Measurements from ENCODE around the gene CLCN6. TPM values are rescaled to one million over a fixed set of nuclear protein-coding genes. Genes with fewer than 3 reads are reported as not detected.

CLCN6 gene
- total RNA-seq, 3 donors from 2014 or later, result 14.6 to 21.1 (median 16.7) TPM

GRCh38 chr1:11764115-11764514 is 41.9 kb upstream of the CLCN6 start:
- Histone ChIP-seq H3K4me1 (no peaks in the 10 kb centered on the region), H3K27me3 (peaks cover 0 to 9% of the 10 kb centered on the region in 2 donors), H3K36me3 (no peaks in the 10 kb centered on the region), H3K4me3 (no peak overlapping the region), H3K27ac (no peak overlapping the region), H3K9me3 (no peaks in the 10 kb centered on the region)
- intact Hi-C loops (cut with DNase I; ENCODE audit: low total_unique reads), result no loop called here
- TF ChIP-seq POLR2AphosphoS5 (IDR thresholded peaks at IDR 0.05) (no peak), CTCF (IDR thresholded peaks at IDR 0.05) (no peak), POLR2A (IDR thresholded peaks at IDR 0.05) (no peak)
- DNase-seq (ENCODE audit: low spot score in 2 of 2), result no peak

GRCh38 chr1:11764519-11764918 is 41.5 kb upstream of the CLCN6 start:
- DNase-seq (ENCODE audit: low spot score in 2 of 2), result no peak
- Histone ChIP-seq H3K27ac (no peak overlapping the region), H3K9me3 (no peaks in the 10 kb centered on the region), H3K36me3 (no peaks in the 10 kb centered on the region), H3K4me1 (no peaks in the 10 kb centered on the region), H3K4me3 (no peak overlapping the region), H3K27me3 (peaks cover 0 to 9% of the 10 kb centered on the region in 2 donors)
- TF ChIP-seq CTCF (IDR thresholded peaks at IDR 0.05) (no peak), POLR2AphosphoS5 (IDR thresholded peaks at IDR 0.05) (no peak), POLR2A (IDR thresholded peaks at IDR 0.05) (no peak)
- intact Hi-C loops (cut with DNase I; ENCODE audit: low total_unique reads), result no loop called here

- TF ChIP-seq CTCF (IDR thresholded peaks at IDR 0.05) (no peak), POLR2AphosphoS5 (IDR thresholded peaks at IDR 0.05) (no peak), POLR2A (IDR thresholded peaks at IDR 0.05) (no peak)
- DNase-seq (ENCODE audit: low spot score in 2 of 2), result no peak
- no peaks in the 10 kb centered on the region for H3K36me3 ChIP-seq
- no peak overlapping the region for H3K27ac ChIP-seq
- peaks cover 0 to 9% of the 10 kb centered on the region in 2 donors for H3K27me3 ChIP-seq
- intact Hi-C loops (cut with DNase I; ENCODE audit: low total_unique reads), result no loop called here
- H3K9me3 ChIP-seq, result no peaks in the 10 kb centered on the region
- no peaks in the 10 kb centered on the region for H3K4me1 ChIP-seq
- H3K4me3 ChIP-seq, result no peak overlapping the region
These were observed 40.1 kb upstream of the CLCN6 start for GRCh38 chr1:11765661-11766428.

- Histone ChIP-seq H3K9me3 (no peaks in the 10 kb centered on the region), H3K4me3 (no peak overlapping the region), H3K27me3 (peaks cover 0 to 7% of the 10 kb centered on the region in 2 donors), H3K4me1 (no peaks in the 10 kb centered on the region), H3K27ac (no peak overlapping the region), H3K36me3 (no peaks in the 10 kb centered on the region)
- no peak for TF ChIP-seq POLR2AphosphoS5 (IDR thresholded peaks at IDR 0.05)
- TF ChIP-seq POLR2A (IDR thresholded peaks at IDR 0.05), result no peak
- TF ChIP-seq CTCF (IDR thresholded peaks at IDR 0.05), result no peak
- intact Hi-C loops (cut with DNase I; ENCODE audit: low total_unique reads), result no loop called here
- no peak for DNase-seq (ENCODE audit: low spot score in 2 of 2)
These were observed 39.6 kb upstream of the CLCN6 start for GRCh38 chr1:11766429-11766776.

- no peak for DNase-seq (ENCODE audit: low spot score in 2 of 2)
- TF ChIP-seq POLR2A (IDR thresholded peaks at IDR 0.05) (no peak), POLR2AphosphoS5 (IDR thresholded peaks at IDR 0.05) (no peak), CTCF (IDR thresholded peaks at IDR 0.05) (no peak)
- intact Hi-C loops (cut with DNase I; ENCODE audit: low total_unique reads), result no loop called here
These were observed 37.9 kb upstream of the CLCN6 start for GRCh38 chr1:11767922-11768704.

More at GRCh38 chr1:11767922-11768704, 37.9 kb upstream of the CLCN6 start:
- no peak overlapping the region for H3K4me3 ChIP-seq
- H3K27ac ChIP-seq, result no peak overlapping the region
- H3K4me1 ChIP-seq, result no peaks in the 10 kb centered on the region
- no peaks in the 10 kb centered on the region for H3K36me3 ChIP-seq
- H3K9me3 ChIP-seq, result no peaks in the 10 kb centered on the region
- H3K27me3 ChIP-seq, result no peaks in the 10 kb centered on the region
